Measurements from ENCODE around the gene ADGRD2. TPM values are rescaled to one million over a fixed set of nuclear protein-coding genes. Genes with fewer than 3 reads are reported as not detected.
A peak's percentile ranks its signal among the peaks of the same experiment; 100 is the strongest.

ADGRD2 gene
- total and polyA plus RNA-seq, 9 donors: not detected

DNA sequence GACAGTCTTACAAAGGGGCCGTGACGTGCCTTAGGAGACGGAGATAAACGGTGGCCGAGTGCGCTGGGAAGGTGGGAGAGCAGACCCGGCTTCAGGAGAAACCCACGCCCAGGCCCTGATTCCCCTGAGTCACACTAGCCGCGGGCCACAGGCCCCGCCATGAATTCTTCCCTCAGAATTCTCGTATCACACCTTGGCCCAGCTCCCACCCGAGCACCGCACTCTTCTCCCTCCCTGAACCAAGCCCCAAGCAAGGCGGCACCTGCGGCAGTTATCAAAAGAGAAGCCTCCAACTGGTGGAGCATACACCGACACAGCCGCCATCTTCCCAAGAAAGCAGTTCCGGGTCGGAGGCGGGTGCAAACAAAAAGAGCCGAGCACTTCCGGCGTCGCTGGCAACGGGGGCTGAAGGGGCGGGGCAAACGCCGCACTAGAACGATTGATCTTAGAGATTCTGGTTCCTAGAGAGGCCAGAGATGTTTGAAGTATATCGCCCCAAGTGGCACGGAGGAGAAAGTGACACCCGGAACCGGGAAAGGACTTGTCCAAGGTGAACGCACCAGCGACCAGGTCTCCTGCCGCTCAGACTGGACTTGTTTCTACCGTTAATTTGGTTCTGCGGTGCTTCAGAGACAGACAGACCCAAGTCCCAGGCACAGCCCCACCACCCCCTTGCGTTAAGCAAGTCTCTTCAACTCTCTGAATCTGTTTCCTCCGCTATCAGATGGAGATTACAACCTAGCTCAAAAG is 35.0 kb upstream of the ADGRD2 start, which contains the start of gene PSMB7:
Gene PSMB7 (minus strand): TSS at position 341 of the 750 bp plus-strand sequence. CDS start 17 bp downstream, at position 324.
- peak; percentile 94 to 98 (median 96) for DNase-seq
- H3K27ac ChIP-seq: no peak within 1 kb of the TSS
- 5 to 7% (median 6%) methylated on average over 41 of the region's 41 CpGs for WGBS, 3 donors
- H3K27me3 ChIP-seq: no peaks in the 10 kb centered on the region
- intact Hi-C loops (cut with DNase I): loop anchor here in 1 of 4 donors (5.0 kb wide), 1 partner anchor 122 kb away; no protein-coding TSS in a partner anchor
- no peaks in the 10 kb centered on the region for H3K36me3 ChIP-seq
- H3K4me1 ChIP-seq (ENCODE audit: insufficient read depth): peaks cover 6% of the 10 kb centered on the region
- TF ChIP-seq EP300 (IDR thresholded peaks at IDR 0.05) (no peak), POLR2A (IDR thresholded peaks at IDR 0.05) (peak; percentile 23)
- TF ChIP-seq, protein P1, sequence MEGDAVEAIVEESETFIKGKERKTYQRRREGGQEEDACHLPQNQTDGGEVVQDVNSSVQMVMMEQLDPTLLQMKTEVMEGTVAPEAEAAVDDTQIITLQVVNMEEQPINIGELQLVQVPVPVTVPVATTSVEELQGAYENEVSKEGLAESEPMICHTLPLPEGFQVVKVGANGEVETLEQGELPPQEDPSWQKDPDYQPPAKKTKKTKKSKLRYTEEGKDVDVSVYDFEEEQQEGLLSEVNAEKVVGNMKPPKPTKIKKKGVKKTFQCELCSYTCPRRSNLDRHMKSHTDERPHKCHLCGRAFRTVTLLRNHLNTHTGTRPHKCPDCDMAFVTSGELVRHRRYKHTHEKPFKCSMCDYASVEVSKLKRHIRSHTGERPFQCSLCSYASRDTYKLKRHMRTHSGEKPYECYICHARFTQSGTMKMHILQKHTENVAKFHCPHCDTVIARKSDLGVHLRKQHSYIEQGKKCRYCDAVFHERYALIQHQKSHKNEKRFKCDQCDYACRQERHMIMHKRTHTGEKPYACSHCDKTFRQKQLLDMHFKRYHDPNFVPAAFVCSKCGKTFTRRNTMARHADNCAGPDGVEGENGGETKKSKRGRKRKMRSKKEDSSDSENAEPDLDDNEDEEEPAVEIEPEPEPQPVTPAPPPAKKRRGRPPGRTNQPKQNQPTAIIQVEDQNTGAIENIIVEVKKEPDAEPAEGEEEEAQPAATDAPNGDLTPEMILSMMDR (IDR thresholded peaks at IDR 0.05): peak; percentile 75 to 82 (median 75)
- H3K9me3 ChIP-seq: no peaks in the 10 kb centered on the region
- peak within 1 kb of the TSS; percentile 62 for H3K4me3 ChIP-seq

DNA sequence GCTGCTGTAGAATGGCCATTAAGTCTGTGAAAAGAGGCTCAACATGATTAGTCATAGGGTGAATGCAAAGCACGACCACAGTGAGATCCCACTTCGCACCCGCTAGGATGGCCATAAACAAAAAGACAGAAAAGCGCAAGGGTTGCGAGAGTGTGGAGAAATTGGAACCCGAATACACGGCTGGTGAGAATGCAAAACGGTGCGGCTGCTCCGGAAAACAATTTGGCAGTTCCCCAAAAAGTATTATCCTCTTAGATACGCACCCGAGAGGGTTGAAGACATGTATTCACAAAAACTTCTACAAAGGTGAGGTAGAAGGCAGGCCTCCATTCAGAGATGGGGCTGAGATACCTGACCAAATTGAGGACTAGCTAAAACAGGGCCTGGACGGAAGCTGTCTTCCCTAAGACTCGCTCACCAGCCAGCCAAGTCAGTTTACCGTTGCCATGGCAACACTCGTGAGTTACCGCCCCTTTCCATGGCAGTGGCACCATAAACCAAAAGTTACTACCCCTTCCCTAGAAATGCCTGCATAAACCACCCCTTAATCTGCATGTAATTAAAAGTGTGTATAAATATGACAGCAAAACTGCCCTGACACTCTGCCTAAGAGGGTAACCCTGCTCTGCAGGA is 34.3 kb upstream of the ADGRD2 start:
- TF ChIP-seq, protein P1 (IDR thresholded peaks at IDR 0.05): no peak
- TF ChIP-seq EP300 (IDR thresholded peaks at IDR 0.05) (no peak), POLR2A (IDR thresholded peaks at IDR 0.05) (no peak)
- no peak for DNase-seq
- no peaks in the 10 kb centered on the region for H3K36me3 ChIP-seq
- intact Hi-C loops (cut with DNase I): loop anchor here in 1 of 4 donors (5.0 kb wide), 1 partner anchor 121 kb away; no protein-coding TSS in a partner anchor
- no peaks in the 10 kb centered on the region for H3K27me3 ChIP-seq
- H3K27ac ChIP-seq: no peak overlapping the region
- 75 to 80% (median 76%) methylated on average over 17 of the region's 17 CpGs for WGBS, 3 donors
- peak overlapping the region; percentile 62 for H3K4me3 ChIP-seq
- H3K9me3 ChIP-seq: no peaks in the 10 kb centered on the region
- peaks cover 6% of the 10 kb centered on the region for H3K4me1 ChIP-seq (ENCODE audit: insufficient read depth)

DNA sequence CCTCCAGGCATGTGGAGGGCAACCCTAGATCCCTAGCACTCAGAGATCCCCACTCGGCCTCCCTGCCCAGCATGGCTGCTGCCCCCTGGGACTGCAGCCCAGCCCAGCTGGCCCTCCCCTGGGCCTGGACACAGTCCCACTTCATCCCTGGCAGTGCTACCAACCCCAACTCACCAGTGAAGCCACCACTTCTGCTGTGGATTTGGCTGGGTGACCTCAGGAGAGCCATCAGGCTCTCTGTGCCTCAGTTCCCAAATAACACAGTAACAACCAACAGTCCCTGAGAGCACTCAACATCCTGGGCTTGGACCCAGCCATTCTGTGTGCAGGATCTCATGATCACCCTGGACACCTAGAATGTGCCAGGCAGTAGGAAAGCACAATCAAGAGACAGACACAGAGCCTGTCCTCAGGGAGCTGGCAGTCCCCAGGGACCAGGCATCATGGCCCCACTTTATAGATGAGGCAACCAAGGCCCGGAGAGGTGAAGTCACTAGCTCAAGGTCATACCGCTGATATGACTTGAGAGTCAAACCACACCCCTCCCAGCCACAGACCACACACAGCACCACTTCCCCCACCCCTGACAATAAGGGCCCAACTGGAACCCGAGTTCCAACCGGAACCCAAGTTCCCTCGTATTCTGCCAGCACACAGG is 30.3 kb upstream of the ADGRD2 start:
- H3K9me3 ChIP-seq: no peaks in the 10 kb centered on the region
- 55 to 59% (median 58%) methylated on average over 6 of the region's 6 CpGs for WGBS, 3 donors
- no peak overlapping the region for H3K27ac ChIP-seq
- H3K4me1 ChIP-seq (ENCODE audit: insufficient read depth): no peaks in the 10 kb centered on the region
- no peak for DNase-seq
- TF ChIP-seq POLR2A (IDR thresholded peaks at IDR 0.05) (no peak), EP300 (IDR thresholded peaks at IDR 0.05) (no peak)
- TF ChIP-seq, protein P1 (IDR thresholded peaks at IDR 0.05): peak in 1 of 3 donors; percentile 4
- intact Hi-C loops (cut with DNase I): loop anchor here (2.0 to 5.0 kb wide), 3 partner anchors 112 to 117 kb away; no protein-coding TSS in a partner anchor
- H3K4me3 ChIP-seq: no peak overlapping the region
- no peaks in the 10 kb centered on the region for H3K36me3 ChIP-seq
- H3K27me3 ChIP-seq: no peaks in the 10 kb centered on the region

DNA sequence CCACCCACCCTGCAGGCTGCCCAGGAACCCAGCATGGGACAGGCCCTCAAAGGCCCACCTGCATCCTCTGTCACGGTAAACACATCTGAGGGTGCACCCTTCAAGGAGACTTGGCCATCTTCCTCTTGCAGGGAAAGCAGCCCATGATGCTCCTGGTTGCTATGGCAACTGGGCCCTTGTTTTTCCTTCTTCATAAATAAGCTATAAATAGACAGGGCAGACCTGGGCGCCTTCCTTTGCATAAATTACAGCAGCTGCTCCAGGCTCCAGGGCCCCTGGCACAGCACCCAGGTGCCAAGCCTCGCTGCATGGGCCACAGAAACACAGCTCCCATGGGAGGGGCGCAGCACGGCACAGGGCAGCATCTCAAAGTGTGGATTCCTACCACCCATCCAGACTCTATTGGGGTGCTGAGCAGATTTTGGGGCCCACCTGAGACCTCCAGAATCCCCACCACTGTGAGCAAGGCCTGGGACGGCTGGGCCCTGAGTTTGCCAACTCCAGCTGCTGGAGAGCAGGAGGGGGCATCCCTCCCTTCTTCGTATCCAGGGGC is 29.2 kb upstream of the ADGRD2 start:
- H3K27ac ChIP-seq: no peak overlapping the region
- intact Hi-C loops (cut with DNase I): loop anchor here in 3 of 4 donors (2.0 to 5.0 kb wide), 3 partner anchors 111 to 116 kb away; no protein-coding TSS in a partner anchor
- TF ChIP-seq, protein P1 (IDR thresholded peaks at IDR 0.05): no peak
- TF ChIP-seq POLR2A (IDR thresholded peaks at IDR 0.05): no peak
- TF ChIP-seq EP300 (IDR thresholded peaks at IDR 0.05): no peak

More for the DNA sequence above, 29.2 kb upstream of the ADGRD2 start:
- DNase-seq: no peak
- WGBS, 3 donors: 70 to 82% (median 74%) methylated on average over 7 of the region's 7 CpGs
- H3K27me3 ChIP-seq: no peaks in the 10 kb centered on the region
- no peaks in the 10 kb centered on the region for H3K4me1 ChIP-seq (ENCODE audit: insufficient read depth)
- no peaks in the 10 kb centered on the region for H3K36me3 ChIP-seq
- no peaks in the 10 kb centered on the region for H3K9me3 ChIP-seq
- no peak overlapping the region for H3K4me3 ChIP-seq
